ENCODE measurements around the gene LMNTD2.
"Not testable (repeated sequence)": the region's sequence is repeated elsewhere in the genome, so short reads cannot be mapped to it uniquely, and the experiment has no call there.

LMNTD2 gene

GRCh38 chr11:533586-534395, 26.7 kb downstream of the LMNTD2 start:
- DNase-seq = no peak

DNA sequence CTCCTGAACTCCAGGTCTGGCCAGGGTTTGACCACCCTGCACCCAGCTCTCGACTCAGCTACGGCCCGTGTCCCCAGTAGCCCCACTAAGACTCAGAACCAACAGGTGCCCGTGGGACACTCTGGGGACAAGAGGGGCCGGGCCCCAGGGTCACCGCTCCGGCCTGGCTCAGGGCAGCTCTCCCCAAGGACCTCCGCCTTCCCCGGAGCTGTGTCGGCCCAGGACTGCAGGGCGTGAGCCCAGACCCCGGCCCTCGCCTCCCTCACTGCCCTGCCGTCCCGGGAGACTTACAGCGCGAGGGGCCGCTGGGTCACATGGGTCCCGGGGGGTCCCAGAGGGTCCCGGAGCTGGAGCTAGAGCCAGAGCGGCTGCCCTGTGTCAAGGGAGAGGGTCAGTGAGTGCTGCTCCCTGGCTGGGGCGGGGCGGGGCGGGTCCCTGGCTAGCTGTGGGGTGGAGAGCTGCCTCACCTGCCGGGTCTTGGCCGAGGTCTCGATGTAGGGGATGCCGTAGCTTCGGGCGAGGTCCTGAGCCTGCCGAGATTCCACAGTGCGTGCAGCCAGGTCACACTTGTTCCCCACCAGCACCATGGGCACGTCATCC, 27.5 kb downstream of the LMNTD2 start:
- no peak for DNase-seq

- no peak for DNase-seq
Measured at GRCh38 chr11:532527-532985, 28.0 kb downstream of the LMNTD2 start.

- no peak for DNase-seq
Measured at GRCh38 chr11:531919-532526, 28.5 kb downstream of the LMNTD2 start.

DNA sequence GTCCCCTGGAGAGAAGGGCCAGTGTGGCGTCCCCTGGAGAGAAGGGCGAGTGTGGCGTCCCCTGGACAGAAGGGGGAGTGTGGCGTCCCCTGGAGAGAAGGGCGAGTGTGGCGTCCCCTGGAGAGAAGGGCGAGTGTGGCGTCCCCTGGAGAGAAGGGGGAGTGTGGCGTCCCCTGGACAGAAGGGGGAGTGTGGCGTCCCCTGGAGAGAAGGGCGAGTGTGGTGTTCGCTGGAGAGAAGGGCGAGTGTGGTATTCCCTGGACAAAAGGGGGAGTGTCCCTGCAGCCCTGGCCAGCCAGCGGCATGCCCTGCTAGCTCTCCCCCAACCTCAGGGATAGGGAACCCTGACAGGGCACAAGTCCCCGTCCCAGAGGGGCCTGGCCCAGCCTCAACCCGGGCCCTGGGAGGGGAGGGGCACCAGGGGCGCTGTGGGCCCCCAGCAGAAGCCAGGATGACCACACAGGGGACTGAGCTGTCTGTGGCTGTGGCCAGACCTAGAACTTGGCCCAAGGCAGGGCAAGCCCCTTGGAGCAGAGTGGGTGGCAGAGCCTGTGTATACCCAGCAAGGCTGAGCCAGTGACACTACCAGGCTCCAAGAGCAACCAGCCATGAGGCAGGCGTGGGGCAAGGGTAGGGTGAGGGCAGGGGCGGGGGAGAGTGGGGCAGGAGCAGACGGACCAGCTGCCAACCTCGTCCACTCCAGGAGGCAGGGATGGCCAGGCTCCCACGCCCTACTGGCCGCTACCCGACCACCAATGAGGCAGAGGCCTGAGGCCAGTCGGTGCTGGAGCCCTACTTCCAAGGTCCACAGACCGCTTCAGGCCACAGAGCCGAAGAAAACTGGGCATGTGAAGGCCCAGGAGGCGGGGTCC, 29.3 kb downstream of the LMNTD2 start:
- DNase-seq = no peak

GRCh38 chr11:529728-530411, 30.7 kb downstream of the LMNTD2 start:
- DNase-seq = no peak

GRCh38 chr11:528815-529727, 31.5 kb downstream of the LMNTD2 start:
- no peak for DNase-seq

GRCh38 chr11:528166-528814, 32.2 kb downstream of the LMNTD2 start:
- DNase-seq = no peak

GRCh38 chr11:526192-526591, 34.3 kb downstream of the LMNTD2 start:
- no peak for DNase-seq

GRCh38 chr11:521177-521688, 39.3 kb downstream of the LMNTD2 start:
- no peak for DNase-seq

GRCh38 chr11:520428-521176, 39.9 kb downstream of the LMNTD2 start:
- DNase-seq = no peak

DNA sequence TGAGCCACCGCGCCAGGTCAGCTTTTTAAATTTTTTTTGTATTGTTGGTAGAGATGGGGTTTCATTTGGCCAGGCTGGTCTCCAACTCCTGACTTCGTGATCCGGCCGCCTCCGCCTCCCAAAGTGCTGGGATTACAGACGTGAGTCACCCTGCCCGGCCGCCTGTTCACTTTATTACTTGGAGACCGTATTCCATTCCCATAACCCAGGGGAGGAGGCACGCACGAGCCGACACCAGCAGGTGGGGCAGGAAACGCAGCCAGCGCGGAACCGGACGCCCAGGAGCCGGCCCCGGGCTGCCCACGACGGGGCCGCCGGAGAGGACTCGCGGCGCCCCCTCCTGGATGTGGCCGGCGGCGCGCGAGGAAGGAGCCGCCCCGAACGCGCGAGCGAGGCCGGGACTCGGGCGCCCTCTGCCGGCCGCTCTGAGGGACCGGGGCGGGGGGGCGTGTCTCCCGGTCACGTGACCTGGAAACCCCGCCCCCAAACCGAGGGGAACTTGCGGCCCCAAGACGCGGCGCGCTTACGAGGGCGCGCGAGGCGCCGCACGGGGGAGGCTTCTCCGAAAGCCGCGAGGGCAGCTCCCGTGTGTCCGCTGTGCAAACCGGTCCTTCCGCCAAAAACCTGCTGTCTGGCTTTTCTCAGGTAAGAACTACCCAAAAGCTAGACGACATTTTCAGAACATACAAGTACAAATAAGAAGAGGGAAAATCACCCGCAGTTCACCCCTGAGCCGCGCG, 41.9 kb downstream of the LMNTD2 start:
- DNase-seq = no peak

- not testable (repeated sequence) for DNase-seq
Measured at GRCh38 chr11:516918-517685, 43.4 kb downstream of the LMNTD2 start.

- DNase-seq = no peak
Measured at GRCh38 chr11:516400-516799, 44.1 kb downstream of the LMNTD2 start.

DNA sequence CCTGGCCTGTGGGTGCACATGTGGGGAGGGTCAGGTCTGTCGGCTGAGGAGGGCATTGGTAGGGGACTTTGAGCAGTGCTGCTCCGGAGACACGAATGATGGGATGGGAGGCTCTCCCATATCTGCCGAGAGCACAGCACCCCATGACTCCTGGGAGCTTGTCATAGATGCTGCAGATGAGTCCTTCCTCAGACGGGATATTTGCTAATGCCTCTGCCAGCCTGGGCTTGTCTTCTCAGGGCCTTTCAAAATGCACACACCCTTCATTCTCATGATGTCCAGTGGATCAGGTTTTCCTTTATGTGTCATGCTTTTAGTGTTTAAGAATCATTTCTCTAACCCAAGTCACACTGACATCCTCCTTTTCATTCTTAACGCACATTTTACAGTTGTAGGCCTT, 45.4 kb downstream of the LMNTD2 start:
- no peak for DNase-seq

GRCh38 chr11:514606-515005, 45.9 kb downstream of the LMNTD2 start:
- DNase-seq = no peak

DNA sequence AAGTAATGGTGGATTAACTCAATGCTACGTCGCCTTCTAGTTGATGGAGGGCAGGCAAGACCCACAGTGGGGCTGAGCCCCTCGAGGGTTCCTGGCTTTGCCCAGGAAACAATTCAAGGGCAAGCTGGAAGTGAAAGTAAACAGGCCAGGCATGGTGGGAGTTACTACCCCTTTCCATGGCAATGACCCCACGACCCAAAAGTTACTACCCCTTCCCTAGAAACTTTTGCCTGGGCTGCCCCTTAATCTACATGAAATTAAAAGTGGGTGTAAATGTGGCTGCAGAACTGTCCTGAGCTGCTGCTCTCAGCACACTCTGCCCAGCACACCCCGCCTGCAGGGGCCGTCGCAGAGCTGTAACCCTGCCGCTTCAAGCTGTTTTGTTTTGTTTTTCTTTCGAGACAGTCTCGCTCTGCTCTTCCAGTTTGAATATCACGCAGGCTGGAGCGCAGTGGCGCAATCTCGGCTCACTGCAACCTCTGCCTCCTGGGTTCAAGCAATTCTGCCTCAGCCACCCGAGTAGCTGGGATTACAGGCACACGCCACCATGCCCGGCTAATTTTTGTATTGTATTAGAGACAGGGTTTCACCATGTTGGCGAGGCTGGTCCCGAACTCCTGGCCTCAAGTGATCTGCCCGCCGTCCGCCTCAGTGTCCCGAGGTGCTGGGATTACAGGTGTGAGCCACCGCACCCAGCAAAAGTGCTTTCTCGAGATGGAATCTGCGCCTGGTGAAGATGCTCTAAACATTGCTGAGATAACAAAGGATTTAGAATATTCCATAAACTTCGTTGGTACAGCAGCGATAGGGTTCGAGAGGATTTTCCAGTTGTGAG, 47.6 kb downstream of the LMNTD2 start:
- DNase-seq = no peak

All from cerebellar nuclear complex (tissue), 1 donor.